Astrocyte of the spinal cord (primary cell): ENCODE measurements around the gene AGPAT2.

ENCODE experiments used
- DNase-seq: peaks from one replicate; pipeline ENCODE4 v3.0.0; 2011; ENCODE audit warnings: low read depth, low spot score
- H3K4me3 ChIP-seq: 2 replicates; pipeline ENCODE4 v1.5.1; 2011; ENCODE audit warnings: low read depth, mild to moderate bottlenecking, low read length, moderate library complexity
- in situ Hi-C: cut with HindIII; loops from 2 replicates; pipeline ENCODE4 v1.10.0; 2017; ENCODE audit warnings: low sequenced_read_pairs
- TF ChIP-seq, protein P1 (sequence below): IDR thresholded peaks from 2 replicates; pipeline ENCODE4 v1.5.1; 2012; ENCODE audit warnings: low read depth, mild to moderate bottlenecking, low read length, inconsistent platforms

AGPAT2 gene

DNA sequence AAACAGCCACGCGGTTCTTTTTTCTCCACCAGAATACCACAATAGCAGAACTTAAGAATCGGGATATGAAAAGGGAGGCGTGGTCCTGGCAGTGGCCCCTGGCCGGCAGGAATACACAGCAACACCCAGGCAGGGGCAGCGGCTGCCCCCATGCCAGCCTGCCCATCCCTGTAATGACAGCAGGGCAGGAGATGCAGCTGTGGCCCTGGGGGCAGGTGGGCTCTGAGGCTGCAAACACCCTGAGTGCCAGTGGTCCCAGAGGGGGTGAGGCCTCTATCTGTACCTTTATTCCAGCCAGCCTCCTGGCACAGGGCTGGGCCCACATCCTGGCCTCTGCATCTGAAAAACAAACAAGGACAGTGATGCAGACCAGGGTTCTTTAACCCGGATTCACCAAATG, 37.5 kb upstream of the AGPAT2 start:
- TF ChIP-seq, protein P1, sequence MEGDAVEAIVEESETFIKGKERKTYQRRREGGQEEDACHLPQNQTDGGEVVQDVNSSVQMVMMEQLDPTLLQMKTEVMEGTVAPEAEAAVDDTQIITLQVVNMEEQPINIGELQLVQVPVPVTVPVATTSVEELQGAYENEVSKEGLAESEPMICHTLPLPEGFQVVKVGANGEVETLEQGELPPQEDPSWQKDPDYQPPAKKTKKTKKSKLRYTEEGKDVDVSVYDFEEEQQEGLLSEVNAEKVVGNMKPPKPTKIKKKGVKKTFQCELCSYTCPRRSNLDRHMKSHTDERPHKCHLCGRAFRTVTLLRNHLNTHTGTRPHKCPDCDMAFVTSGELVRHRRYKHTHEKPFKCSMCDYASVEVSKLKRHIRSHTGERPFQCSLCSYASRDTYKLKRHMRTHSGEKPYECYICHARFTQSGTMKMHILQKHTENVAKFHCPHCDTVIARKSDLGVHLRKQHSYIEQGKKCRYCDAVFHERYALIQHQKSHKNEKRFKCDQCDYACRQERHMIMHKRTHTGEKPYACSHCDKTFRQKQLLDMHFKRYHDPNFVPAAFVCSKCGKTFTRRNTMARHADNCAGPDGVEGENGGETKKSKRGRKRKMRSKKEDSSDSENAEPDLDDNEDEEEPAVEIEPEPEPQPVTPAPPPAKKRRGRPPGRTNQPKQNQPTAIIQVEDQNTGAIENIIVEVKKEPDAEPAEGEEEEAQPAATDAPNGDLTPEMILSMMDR: no peak
- no peak for DNase-seq
- no peak overlapping the region for H3K4me3 ChIP-seq
- in situ Hi-C loops: no loop called here

DNA sequence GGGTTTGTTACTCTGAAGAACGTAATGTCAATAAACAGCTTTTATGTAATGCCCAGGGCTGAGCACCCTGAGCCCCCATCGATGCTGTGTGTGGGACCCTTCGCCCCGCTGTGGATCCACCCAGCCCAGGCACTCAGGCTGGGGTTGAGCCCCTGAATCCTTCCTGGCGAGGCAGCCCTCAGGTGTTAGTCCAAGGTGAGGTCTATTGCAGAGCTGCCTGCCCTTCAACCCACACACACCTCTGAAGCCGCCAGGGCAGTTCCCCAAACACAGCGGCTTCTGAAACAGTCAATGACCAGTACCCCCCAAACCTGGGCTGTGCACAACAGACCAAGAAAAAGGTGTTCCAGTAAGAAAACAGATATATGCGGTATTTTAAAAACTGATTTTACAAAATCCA, 36.7 kb upstream of the AGPAT2 start:
- TF ChIP-seq, protein P1: no peak
- H3K4me3 ChIP-seq: no peak overlapping the region
- in situ Hi-C loops: no loop called here
- DNase-seq: no peak

DNA sequence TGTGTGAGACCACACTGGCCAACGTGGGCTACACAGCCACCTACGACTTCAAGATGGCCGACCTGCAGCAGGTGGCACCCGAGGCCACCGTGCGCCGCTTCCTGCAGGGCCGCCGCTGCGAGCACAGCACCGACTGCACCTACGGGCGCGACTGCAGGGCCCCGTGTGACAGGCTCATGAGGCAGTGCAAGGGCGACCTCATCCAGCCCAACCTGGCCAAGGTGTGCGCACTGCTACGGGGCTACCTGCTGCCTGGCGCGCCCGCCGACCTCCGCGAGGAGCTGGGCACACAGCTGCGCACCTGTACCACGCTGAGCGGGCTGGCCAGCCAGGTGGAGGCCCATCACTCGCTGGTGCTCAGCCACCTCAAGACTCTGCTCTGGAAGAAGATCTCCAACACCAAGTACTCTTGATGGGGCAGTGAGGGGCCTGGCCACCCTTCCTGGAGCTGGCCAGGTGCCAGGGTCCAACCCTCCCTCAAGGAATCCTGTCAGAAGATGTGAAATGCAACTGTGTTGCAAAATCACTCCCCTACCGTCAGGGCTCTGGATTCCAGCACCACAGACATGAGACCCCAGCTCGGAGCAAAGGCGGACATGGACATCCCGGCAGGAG, 36.2 kb upstream of the AGPAT2 start:
- TF ChIP-seq, protein P1: no peak
- in situ Hi-C loops: no loop called here
- no peak overlapping the region for H3K4me3 ChIP-seq
- DNase-seq: no peak

DNA sequence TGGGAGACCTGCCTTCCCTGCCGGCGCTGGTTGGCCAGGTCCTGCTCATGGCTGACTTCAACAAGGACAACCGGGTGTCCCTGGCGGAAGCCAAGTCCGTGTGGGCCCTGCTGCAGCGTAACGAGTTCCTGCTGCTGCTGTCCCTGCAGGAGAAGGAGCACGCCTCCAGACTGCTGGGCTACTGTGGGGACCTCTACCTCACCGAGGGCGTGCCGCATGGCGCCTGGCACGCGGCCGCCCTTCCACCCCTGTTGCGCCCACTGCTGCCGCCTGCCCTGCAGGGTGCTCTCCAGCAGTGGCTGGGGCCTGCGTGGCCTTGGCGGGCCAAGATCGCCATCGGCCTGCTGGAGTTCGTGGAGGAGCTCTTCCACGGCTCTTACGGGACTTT, 35.7 kb upstream of the AGPAT2 start:
- TF ChIP-seq, protein P1: no peak
- in situ Hi-C loops: no loop called here
- no peak for DNase-seq

DNA sequence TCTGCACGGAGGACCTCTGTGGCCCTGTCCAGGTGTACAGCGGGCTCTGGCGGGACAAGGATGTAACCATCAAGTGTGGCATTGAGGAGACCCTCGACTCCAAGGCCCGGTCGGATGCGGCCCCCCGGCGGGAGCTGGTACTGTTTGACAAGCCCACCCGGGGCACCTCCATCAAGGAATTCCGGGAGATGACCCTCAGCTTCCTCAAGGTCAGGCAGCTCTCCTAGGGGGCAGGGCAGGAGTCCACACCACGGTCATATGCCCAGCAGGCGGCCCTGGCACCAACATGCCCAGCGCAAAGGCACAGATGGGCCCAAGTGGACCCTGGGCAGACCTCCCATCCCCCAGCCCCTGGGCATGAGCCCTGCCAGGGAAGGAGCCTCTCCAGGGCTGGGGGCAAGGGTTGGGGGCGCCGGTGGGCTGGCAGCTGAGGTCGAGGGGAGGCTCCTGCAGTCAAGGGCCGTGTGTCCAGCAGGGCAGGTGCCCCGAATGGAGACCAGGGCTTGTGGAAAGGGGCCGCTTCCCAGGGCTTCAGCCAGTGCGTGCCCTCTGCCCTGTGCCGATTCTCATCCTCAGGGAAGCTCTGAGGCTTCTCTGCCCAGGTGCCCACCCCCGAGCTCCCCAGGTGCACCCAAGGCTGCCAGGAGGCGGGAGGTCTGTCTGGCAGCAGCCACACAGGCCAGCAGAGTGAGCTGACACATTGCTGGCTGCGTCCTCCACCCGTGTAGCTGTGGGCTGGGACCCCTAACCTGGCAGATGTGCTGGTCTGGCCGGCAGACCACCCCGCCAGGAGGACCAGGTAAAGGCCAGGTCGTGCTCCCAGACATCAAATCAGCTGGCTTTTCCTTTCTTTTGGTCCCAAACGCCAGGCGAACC, 35.1 kb upstream of the AGPAT2 start:
- in situ Hi-C loops: no loop called here
- DNase-seq: no peak
- H3K4me3 ChIP-seq: no peak overlapping the region
- TF ChIP-seq, protein P1: no peak

More for the DNA sequence above, 35.7 kb upstream of the AGPAT2 start:
- H3K4me3 ChIP-seq: no peak overlapping the region

DNA sequence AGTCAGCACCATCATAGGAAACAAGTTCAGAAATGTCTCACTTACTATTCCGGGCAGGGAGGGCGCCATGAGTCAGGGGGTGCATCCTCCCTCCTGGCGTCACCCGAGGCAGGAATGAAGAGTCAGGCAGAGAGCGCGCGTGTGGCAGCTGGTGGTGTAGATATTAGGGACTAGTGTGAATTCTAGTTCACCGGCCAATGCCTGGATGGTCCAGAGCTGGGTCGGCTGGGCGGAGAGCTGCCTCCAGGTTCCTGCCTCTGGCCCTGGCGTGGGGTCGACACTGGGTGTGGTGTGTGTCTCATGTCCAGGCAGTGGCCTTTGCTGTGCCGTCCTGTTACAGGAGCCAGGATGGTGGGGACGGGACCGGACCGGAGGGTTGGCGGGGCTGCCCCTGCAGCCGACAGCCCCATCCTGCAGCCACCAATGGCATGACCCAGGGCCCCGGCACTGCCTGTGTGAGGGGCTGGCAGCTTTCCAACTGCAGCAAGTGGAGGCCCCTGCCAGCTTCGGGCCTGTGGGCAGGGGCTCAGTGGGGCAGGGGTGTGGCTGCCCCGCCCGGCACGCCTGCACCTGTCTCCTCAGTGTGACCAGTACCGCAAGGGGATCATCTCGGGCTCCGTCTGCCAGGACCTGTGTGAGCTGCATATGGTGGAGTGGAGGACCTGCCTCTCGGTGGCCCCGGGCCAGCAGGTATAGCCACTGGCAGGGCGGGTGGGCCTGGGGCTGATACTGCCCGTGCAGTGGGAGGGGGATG, 34.3 kb upstream of the AGPAT2 start:
- DNase-seq: peak; percentile 78
- in situ Hi-C loops: no loop called here

More for the DNA sequence above, 34.3 kb upstream of the AGPAT2 start:
- TF ChIP-seq, protein P1: no peak
- no peak overlapping the region for H3K4me3 ChIP-seq
